Activated T-helper 1 cell treated with Interleukin-2 at 50 U/mL for 16 hours (primary cell): ENCODE data around the gene NEURL1B.
"Not testable (repeated sequence)": the region's sequence is repeated elsewhere in the genome, so short reads cannot be mapped to it uniquely, and the experiment has no call there.

Experiments used
- DNase-seq: peaks from one replicate; pipeline ENCODE4 v3.0.0-alpha.2; 2020; ENCODE audit warnings: low read depth

Gene NEURL1B

DNA sequence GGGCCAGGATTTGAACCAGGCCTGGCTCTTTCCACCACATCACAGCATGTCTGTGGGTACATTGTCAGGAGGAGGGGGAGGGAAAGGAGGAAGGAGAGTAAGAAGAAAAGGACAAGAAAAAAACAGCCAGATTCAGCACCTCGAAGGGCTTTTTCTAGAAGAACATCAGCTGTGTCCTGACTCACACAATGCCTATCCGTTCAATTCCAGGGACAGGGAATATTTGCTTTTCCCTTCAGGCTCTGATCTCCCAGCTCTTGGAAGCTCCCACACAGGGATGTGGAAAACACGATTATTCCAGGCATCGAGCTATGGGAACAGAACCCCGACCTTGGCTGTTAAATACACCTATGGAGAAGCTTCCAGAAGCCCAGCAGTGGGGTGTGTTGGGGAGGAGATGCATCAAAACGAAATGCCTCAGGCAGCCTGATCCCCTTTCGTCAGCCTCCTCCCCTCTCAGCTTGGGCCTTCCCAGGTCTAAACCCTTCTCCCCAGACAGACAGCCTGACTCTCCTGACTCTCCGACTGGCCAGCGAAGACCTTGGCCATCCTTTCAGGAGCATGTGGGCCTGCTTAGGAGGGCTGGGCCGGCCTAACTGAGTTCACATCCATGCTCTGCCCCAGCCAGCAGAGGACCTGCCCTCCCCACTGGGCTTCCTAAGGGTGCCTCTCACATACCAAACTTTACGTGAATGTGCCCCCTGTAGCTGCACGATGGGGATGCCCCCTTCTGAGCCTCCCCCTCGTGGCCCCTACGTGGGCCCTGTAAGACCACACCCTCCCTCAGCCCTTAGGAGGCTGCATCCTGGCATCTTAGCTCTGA is 54.4 kb downstream of the NEURL1B start:
- no peak for DNase-seq

DNA sequence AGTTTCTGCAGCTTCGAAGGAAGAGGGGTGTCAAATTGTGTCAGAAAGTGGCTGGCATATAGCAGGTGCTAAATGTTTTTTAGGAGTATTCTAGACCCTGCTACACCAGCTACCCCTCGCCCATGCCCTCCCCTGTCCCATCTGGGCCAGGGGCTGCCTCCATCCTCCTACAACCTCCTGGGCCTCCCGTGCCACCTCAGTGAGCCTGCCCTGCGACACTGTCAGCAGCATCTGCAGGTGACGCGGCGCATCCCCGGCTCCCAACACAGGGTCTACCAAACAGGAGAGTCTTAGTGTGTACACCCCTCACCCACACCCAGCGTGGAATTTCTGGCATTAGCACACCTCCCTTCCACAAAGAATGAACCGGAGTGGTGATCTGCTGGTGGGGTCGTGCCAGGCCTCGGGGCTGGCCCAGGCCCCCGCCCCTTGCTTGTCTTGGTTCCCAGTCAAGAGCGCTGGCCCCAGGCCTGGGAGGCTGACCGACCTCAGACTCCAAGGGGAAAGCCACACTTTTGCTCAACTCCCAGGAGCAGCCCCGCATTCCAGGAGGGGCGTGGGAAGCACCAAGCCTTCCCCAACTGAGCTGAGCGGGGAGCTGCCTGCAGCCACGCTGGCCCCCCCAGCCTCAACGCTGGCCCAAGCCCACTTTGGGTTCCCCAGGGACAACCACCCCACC is 55.2 kb downstream of the NEURL1B start:
- no peak for DNase-seq

DNA sequence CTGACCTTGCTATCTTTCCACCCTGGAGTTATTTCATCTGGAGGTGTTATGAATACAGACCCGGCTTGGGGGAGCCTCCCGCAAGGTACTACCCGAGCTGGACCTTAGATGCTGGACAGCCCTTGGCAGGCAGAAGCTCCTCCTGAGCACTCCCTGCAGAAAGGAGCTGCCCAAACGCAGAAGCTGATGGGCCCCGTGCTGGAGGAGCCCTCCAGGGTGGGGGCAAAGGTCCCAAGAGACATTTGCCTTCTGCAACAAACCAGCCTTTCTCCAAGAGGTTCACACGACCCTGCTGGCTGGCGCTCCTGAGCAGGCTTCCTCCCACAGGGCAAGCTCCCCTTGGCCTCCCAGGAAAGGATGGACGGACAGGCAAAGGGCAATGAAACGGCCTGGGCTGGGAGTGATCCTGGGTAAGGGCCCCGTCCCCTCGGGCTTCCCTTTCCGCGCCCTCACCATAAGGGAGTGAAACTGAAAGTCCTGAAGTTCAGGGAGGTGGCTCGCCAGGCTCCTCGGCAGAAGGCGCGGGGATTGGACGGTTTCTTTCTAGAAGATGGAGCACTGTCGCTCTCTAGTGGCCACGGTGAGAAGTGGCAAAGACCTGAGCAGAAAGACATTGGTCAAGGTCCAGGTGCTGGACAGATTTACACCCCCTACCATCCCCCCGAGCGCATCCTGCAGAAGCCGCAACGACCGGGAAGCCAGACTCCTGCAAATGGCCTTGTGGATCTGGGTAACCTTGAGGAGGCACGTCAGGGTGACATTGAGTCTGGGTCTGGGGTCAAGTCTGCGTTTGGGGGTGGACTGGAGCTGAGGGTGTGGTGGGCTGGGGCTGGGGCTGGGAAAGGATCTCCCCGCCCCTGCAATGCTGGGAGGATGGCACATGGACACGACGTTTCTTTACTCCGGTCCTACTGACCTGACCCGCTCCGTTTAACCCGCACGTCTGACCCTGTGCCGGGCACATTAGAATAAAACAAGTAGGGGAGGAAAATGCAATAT is 56.4 kb downstream of the NEURL1B start:
- peak; percentile 70 for DNase-seq

DNA sequence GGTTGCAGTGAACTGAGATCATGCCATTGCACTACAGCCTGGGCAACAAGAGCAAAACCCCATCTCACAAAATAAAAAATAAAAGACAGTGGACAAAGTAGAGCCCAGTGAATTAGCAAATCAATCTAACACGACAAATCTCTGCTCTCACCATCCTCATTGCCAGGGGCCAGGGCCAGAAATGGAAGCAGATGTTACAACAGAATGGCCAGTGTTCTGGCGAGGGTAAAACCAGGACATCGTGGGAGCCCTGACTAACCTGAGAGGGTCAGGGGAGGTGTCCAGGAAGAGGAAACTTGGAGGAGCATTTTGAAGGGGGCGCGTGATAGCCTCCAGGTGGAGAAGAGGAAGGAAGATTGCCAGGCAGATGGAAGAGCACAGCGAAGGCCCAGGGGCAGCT is 58.4 kb downstream of the NEURL1B start:
- no peak for DNase-seq

DNA sequence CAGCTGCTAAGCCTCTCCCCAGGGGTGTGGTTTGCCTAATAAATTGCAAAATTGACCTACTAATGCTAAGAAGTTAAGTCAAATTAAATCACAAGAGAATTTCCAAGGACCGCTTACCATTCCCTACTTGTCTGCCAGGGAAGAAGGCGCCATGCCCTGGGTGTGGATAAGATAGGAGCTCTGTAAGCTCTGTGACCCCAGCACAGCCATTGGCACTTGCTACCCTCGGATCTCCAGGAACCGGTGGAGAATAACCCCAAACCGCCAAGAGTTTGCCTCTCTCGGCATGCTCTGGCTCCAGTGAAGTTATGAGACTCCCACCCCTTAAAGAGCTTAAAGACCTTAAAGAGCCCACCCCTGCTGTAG is 58.9 kb downstream of the NEURL1B start:
- DNase-seq = no peak

DNA sequence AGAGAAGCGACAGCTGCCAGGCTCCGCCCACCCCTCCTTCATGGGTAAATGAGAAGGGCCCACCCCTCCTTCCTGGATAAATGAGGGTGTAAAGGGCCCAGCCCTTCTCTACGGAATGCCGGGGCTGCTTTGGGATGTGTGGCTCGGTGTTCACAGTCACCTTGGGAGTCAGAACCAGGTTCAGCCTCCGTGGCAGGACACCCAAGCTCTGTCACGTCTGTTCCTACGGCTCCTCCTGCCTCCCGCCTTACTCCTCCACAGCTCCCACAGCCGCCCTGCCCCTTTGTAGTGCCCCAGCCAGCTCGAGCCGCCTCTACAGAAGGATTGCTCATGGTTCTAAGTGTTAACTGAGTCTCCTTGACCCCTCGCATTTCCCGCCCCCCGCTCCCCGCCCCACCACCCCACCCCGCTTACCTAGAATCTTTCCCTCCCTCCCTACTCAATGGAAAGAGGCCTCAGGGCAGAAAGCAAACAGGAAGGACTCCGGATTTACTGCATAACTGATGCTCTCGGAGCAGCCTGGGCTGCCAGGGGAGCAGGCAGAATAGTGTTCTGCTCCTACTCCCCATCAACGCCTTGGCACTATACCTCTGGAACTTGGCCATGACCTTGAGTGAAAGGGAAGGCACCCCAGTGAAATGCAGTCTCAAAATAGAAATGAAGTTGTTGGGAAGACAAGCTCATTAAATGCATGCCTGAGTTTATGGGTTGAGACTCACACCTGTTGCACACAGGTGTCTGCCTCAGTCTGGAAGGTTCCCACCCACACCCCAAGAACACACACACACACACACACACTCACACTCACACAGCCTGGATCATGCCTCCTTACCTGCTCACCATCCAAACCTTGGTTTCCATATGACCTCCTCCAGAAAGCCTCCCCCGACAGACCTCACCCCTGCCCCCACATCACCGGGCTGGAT is 59.6 kb downstream of the NEURL1B start:
- no peak for DNase-seq

DNA sequence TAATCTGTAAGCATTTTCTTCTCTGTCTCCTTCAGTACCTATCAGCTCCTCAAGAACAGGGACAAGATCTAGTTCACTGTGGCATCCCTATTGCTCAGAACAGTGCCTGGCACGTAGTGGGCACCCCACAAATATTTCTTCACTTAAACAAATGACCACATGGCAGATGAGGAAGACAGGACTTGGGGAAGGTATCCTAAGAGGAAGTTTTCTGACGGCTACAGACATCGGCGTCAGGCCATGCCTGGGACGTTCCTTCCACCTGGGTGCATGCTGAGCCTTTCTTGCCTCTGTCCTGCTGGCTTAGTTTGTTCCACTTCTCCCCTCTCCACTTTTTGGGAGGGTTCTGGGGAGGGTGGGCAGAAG is 60.2 kb downstream of the NEURL1B start:
- DNase-seq = no peak

DNA sequence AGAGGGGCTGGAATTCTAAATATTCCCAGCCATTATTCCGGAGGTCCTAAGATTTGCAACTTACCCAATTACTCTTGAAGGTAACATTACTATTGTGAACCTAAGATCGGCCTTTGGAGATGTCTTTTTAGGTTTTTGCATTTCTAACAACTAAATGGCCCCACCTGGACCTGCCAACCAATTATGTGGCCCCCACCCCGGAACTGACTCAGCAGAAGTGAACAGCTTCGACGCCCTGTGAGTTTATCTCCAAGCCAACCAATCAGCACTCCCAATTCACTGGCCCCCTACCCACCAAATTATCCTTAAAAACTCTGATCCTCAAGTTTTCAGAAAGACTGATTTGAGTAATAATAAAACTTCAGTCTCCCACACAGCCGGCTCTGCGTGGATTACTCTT is 62.9 kb downstream of the NEURL1B start:
- no peak for DNase-seq

DNA sequence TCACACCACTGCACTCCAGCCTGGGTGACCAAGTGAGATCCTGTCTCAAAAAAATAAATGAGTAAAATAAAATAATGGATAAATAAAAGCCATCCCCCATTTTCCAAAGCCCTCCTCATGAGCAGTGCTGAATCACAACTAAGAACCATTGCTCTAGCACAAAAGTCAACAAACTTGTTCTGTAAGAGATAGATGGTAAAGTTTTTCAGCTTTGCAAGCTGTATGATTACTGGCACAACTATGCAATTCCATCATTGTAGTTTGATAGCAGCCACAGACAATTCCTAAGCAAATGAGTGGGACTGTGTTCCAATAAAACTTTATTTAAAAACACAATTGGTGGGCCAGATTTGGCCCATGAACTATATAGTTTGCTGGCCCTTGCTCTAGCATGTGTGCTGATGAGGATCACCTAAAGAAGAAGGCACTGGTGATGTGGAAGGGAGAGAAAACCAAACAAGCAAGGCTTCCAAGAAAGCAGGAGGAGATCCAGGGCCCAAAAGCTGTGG is 64.6 kb downstream of the NEURL1B start:
- DNase-seq = no peak

DNA sequence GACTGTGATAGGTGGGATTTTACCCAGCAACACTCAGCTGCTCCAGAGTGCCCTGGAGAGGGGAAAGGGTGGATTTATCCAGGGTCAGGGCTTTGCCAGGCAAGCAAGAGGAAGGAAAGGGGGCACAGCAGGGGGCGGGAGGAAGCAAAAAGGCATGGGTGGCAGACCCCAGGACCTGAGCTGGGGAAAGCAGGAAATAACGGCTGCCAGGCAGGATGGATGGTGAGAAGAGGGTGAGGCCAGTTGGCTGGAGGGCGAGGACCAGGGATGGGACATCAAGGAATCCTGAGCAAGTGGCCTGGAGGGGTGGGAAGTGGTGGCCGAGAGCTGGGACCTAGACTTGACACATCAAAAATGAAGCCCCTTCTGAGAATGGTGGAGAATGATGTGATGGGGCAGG is 65.7 kb downstream of the NEURL1B start:
- DNase-seq = no peak

DNA sequence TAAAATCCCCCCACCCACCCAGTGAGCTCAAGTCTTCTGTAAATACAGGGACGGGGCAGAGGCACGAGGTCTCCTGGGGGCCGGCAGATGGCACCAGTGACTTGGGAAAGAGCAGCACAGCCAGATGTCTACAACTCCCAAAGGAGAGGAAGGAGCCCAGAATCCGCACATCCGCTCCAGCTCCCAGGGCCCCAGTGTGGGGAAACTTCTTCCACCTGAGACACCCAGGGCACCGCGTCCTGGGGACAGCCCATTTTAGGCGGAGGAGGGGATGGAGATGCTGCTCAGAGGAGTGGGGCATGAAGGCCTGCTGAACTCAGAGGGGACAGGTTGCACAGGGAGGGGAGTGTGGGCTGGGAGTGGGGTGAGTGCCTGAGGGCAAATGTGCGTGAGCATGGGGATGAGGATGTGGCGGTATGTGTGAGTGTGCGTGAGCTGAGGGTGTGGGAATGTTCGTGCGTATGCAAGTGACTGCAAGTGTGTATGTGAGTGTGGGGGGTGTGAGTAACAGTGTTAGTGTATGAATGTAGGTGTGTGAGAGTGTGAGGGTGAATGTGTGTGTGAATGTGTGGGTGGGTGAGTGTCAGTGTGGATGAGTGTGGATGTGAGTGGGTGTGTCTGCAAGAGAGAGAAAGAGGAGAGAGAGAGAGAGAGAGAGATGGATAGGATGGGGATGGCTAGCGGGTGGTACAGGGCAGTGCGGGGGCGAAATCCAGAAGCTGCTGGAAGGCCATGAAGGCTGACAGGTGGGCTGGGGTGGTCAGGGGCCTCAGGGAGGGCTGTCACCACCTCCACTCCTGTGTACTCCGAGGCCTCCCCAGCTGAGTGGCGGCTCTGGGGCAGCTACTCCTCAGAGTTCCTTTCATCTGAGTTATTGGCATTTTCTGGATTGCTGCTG is 66.5 kb downstream of the NEURL1B start:
- no peak for DNase-seq

DNA sequence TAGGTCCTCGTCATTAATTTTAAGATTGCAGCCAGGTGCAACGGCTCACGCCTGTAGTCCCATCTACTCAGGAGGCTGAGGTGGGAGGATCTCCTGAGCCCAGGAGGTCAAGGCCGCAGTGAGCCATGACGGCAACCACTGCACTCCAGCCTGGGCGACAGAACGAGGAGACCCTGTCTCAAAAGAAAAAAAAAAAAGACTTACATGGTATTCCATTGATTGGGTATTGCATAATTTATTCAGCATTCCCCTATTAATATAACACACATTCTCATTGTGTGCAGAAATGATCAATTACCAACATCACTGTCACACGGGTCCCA is 67.1 kb downstream of the NEURL1B start:
- DNase-seq = no peak

DNA sequence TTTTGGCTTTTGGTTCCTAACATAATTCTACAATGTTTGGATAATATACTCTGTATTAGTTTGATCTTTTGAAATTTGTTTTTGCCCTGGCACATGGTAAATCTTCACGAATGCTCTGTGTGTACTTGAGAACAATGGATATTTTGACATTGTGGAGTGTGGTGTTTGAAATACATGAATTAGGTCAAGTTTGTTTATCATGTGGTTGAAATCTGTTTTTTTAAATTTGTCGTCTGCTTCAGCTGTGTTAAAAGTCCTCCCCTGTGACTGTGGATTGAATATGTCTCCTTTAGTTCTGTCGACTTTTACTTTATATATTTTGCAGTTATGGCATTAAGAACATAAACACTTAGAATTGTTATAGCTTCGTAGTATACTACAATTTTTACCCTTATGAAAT is 69.6 kb downstream of the NEURL1B start:
- DNase-seq = no peak

DNA sequence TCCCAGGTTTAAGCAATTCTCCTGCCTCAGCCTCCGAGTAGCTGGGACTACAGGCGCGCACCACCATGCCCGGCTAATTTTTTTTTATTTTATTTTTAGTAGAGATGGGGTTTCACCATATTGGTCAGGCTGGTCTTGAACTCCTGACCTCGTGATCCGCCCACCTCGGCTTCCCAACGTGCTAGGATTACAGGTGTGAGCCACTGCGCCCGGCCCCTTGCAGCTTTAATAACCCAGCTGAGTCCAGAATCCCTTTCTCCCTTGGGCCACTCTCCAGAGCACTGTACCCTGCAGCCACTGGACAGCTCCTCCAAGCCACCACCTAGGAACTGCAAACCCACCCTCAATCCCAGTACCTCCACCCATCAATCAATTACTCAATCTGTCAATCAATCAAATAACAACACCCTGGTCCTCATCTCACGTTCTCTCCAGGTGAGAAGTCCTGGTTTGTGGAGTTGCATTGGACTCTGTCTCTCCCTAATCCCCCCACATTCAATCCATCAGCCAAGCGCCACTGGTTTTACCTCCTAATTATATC is 70.3 kb downstream of the NEURL1B start:
- DNase-seq = not testable (repeated sequence)

DNA sequence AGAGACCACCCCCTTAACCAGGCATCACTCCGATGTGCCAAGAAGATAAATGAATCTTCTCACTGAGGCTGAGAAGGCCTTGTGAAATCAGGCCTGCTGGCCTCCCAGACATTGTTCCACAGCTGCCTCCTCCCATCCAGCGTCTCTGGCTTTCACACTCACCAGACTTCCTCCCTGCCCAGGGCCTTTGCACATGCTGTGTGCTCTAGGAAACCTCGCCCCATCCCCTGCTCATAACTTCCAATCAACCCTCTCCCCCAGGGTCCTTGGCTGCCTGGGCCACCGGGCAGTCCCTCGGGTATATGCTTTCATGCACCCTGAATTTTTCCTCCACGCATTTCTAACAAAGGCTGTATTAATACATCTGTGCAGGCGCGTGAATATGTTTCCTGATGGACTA is 71.5 kb downstream of the NEURL1B start:
- no peak for DNase-seq

DNA sequence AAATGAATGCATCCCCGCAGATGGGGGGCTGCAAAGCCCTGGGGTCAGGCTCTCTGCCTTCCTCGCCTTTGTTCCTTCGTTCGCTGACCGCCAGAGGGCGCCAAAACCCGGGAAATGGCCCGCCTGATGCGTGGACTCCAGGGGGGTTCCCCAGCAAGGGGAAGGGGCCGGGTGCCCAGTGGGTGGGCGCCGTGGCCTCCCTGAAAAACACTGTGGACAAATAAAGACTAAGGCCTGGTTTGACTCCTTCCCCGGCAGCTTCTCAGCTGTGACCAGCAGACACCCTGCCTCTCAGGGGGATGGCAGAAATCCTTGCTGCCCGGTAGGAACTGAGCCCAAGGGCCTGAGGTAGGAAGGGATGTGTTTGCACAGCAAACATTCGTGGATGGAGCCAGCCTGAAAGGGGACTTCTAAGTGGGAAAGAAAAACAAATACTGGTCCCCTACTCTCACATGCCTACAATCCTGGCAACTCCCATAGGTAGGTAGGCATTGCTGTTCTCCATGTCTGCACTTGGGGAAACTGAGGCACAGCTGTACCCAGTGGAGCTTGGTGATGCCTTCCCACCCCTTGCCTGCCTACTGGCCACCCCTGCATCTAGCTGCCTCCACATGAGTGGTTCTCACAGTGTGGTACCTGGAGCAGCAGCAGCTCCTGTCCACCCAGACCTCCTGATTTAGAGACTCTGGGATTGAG is 72.2 kb downstream of the NEURL1B start:
- peak; percentile 58 for DNase-seq

DNA sequence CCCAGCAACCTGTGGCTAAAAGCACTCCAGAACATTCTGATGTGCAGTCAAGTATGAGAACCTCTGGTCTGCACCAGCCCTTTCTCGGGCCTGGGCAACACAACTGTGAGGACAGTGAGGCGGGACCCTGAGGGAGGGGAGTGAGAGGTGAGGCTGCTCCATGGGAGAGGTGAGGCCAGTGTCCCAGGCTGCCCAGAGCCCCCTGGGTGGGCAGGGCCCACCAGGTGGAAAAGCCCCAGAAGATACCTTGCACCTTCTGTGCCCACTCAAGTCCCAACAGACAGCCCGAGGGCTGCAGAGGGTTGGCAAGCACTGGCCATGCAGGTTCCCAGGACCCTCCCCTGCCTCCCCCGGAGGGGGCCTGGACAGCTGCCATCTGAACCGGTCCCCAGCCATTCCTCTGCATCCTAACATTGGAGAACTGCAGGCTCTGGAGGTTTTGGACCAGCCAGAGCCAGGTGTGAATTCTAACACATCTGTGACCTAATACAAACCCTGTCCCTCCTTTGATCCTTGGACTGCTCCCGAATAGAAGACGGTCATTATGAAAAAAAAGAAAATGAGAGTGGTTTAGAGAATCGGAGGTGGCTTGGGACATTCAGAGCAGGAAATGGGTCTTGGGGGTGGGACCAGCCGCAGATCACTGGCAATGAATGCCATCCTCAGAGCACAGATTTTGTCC is 72.9 kb downstream of the NEURL1B start:
- no peak for DNase-seq

DNA sequence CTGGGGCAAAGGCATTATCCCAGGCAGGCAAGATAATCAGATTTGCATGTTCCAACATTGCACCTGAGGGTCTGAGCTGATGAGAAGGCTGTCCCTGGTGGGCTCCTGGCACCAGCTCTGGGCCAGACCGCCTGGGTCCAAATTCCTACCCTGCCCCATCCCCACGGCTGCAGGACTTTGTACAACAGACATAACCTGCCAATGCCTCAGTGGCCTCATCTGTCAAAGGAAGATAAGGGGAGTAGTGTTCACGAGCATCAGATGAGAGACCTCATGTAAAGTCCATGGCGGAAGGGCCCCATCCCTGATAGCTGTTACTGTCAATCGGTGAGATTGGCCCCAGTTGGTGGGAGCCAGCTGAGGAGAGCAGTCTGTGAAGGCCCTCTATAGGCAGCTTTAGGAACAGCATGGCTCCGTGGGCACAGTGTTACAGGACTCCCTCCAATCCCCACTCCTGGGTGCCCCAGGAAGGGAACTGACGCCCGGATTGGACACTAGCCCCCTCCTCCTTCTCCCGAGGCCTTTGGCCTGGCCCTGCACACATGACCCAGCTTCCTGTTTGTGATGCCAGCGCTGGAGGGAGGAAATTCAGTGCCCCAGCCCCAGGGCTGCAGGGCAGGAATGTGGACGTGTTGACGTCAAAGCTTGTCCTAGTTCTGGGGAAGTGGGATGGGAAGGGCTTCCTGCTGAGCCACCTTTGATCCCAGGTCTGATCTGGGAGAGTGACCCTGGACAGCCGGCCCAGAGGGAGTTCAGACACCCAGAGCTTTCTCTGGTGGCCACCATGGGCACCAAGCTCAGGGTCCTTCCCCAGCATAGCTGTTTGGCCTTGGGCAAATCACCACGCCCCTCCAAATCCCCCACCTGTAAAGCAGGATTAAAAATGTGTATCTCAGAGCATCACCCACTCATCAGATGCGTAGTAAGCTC is 73.7 kb downstream of the NEURL1B start:
- DNase-seq = peak; percentile 35
